Measurements from ENCODE around the gene TRAF7. TPM values are rescaled to one million over a fixed set of nuclear protein-coding genes. Genes with fewer than 3 reads are reported as not detected.

The TRAF7 gene
- total RNA-seq, 1 donor from 2014 or later = 39.6 TPM

- intact Hi-C loops (cut with DNase I) = no loop called here
- no peak for TF ChIP-seq CTCF (IDR thresholded peaks at IDR 0.05)
- no peaks in the 10 kb centered on the region for H3K36me3 ChIP-seq
- H3K27me3 ChIP-seq = no peaks in the 10 kb centered on the region
- H3K9me3 ChIP-seq = no peaks in the 10 kb centered on the region
- H3K27ac ChIP-seq = no peak overlapping the region
- H3K4me1 ChIP-seq = no peaks in the 10 kb centered on the region
- DNase-seq (ENCODE audit: low spot score in 2 of 2) = no peak
- H3K4me3 ChIP-seq = no peak overlapping the region
Observed at GRCh38 chr16:2189252-2189893, 33.8 kb downstream of the TRAF7 start.

- DNase-seq (ENCODE audit: low spot score in 2 of 2) = no peak
- no peak overlapping the region for H3K27ac ChIP-seq
- peaks cover 0 to 2% of the 10 kb centered on the region in 2 donors for H3K4me1 ChIP-seq
- peaks cover 7% of the 10 kb centered on the region for H3K27me3 ChIP-seq
- TF ChIP-seq CTCF (IDR thresholded peaks at IDR 0.05) = no peak
- H3K36me3 ChIP-seq = no peaks in the 10 kb centered on the region
- intact Hi-C loops (cut with DNase I) = no loop called here
- H3K9me3 ChIP-seq = no peaks in the 10 kb centered on the region
- no peak overlapping the region for H3K4me3 ChIP-seq
Observed at GRCh38 chr16:2190002-2190658, 34.5 kb downstream of the TRAF7 start.

- no peak for TF ChIP-seq CTCF (IDR thresholded peaks at IDR 0.05)
- Histone ChIP-seq H3K27ac (no peak overlapping the region), H3K9me3 (no peaks in the 10 kb centered on the region), H3K36me3 (no peaks in the 10 kb centered on the region), H3K4me3 (no peak overlapping the region), H3K4me1 (peaks cover 2 to 9% of the 10 kb centered on the region in 2 donors), H3K27me3 (peaks cover 14% of the 10 kb centered on the region)
- DNase-seq (ENCODE audit: low spot score in 2 of 2) = no peak
- intact Hi-C loops (cut with DNase I) = no loop called here
Observed at GRCh38 chr16:2190659-2191445, 35.3 kb downstream of the TRAF7 start.

GRCh38 chr16:2191446-2191706 lies 35.8 kb downstream of the TRAF7 start:
- no peaks in the 10 kb centered on the region for H3K9me3 ChIP-seq
- no peak for TF ChIP-seq CTCF (IDR thresholded peaks at IDR 0.05)
- intact Hi-C loops (cut with DNase I) = no loop called here
- peaks cover 17% of the 10 kb centered on the region for H3K27me3 ChIP-seq
- DNase-seq (ENCODE audit: low spot score in 2 of 2) = no peak
- H3K4me1 ChIP-seq = peaks cover 5 to 11% of the 10 kb centered on the region in 2 donors
- H3K27ac ChIP-seq = no peak overlapping the region
- no peak overlapping the region for H3K4me3 ChIP-seq
- H3K36me3 ChIP-seq = no peaks in the 10 kb centered on the region

- intact Hi-C loops (cut with DNase I) = no loop called here
- Histone ChIP-seq H3K9me3 (no peaks in the 10 kb centered on the region), H3K4me3 (no peak overlapping the region), H3K27ac (no peak overlapping the region), H3K4me1 (peaks cover 5 to 11% of the 10 kb centered on the region in 2 donors), H3K36me3 (no peaks in the 10 kb centered on the region), H3K27me3 (peaks cover 23% of the 10 kb centered on the region)
- TF ChIP-seq CTCF (IDR thresholded peaks at IDR 0.05) = no peak
- DNase-seq (ENCODE audit: low spot score in 2 of 2) = no peak
Observed at GRCh38 chr16:2194166-2194834, 38.7 kb downstream of the TRAF7 start.

Measured in ascending aorta (tissue), 2 donors.